Suppressor macrophage treated with lipopolysaccharide for 1 hour (primary cell): Measurements from ENCODE around the gene HSP90AA1.

Experiments
- DNase-seq, 3 donors: peaks; one replicate each; pipeline ENCODE4 v3.0.0-alpha.2; 2020 to 2022

HSP90AA1 gene

DNA sequence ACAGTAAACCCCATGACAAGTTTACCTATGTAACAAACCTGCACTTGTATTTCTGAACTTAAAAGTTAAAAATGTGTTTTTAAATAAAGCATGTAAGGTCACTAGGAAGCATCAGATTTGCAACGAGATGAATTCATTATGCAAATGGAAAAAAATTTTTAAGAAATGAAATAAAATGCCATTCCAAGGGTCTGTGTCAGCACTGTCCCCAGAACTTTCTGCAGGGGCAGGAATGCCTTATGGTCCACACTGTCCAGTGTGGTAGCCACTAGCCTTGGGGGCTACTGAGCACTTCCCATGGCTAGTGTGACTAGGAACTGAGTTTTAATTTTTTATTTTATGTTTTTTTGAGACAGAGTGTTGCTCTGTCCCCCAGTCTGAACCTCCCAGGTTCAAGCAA lies 49.2 kb downstream of the HSP90AA1 start:
- DNase-seq, result no peak

DNA sequence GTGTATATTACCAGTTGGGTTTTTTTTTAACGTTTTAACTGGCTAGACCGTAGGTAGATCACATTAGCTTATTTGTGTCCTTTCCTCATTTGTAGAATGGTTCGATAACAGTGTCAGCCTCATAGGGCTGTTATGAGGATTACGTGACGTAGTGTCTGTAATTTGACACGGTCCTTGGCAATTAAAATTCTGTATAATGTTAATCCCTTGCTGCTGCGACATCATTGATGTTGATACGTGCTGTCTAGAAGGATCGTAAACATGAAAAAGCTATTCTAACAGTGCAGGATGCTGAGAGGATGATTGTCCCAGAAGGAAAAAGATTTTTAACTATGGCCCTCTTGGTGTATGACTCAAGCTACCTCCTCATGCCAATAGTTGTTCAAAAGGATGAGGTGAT lies 50.9 kb downstream of the HSP90AA1 start:
- no peak for DNase-seq

DNA sequence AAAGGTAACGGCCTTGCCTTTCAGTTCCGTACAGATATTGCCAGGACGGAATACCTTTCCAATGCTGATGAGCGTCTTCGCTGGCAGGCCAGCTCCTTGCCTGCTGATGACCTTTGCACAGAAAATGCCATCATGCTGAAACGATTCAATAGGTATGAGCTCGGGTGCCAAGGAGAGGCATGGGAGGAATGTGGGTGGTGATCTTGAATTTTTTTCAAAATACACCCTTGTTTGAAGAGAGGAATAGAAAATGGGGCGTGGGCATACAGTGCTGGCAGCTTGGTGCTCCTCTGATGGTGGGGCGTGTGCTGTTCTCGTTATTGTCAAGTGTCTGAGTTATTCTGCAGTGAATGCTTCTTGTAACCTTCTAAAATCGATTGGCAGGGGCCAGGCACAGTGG lies 52.5 kb downstream of the HSP90AA1 start:
- no peak for DNase-seq

DNA sequence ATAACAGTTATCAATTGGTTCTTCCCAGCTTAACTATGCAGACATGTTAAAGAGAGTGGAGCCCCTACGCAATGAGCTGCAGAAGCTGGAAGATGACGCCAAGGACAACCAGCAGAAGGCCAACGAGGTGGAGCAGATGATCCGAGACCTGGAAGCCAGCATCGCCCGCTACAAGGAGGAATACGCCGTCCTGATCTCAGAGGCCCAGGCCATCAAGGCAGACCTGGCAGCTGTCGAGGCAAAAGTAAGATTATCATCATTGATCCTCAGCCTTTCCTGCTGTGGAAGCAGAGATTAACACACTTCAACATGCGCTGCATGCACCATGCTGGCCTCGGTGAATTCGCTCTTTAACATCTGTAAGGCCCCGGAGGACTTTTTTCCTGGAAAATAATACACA lies 53.6 kb downstream of the HSP90AA1 start:
- no peak for DNase-seq
